ENCODE data around the gene ZCCHC2.

GRCh38 chr18:62601871-62602270 lies 79.0 kb downstream of the ZCCHC2 start:
- TF ChIP-seq CTCF (IDR thresholded peaks at IDR 0.05) (no peak), POLR2A (IDR thresholded peaks at IDR 0.05) (no peak)
